ENCODE measurements around the gene LHFPL6.

- TF ChIP-seq CTCF (IDR thresholded peaks at IDR 0.05): no peak
- no peak for TF ChIP-seq EZH2 (IDR thresholded peaks at IDR 0.05)
Measured at GRCh38 chr13:39452417-39452816, 150.6 kb downstream of the LHFPL6 start.
